ENCODE results near the gene CORO1C.

DNA sequence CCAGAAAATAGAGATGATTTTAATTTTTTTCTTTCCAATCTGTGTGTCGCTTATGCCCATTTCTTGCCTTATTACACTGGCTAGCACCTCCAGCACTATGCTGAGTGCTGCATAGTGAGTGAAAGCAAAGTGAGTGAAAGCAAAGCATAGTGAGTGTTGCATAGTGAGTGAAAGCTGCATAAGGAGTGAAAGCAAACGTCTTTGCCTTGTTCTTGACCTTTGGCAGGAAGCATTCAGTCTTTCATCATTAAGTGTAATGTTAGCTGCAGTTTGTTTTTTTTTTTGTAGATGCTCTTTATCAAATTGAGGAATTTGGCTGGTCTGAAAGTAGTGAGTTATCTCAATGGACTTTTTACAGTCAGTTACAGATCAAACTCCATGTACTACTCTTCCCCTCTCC lies 6.9 kb upstream of the CORO1C start:
- no peak for TF ChIP-seq CTCF (IDR thresholded peaks at IDR 0.05)
- TF ChIP-seq POLR2AphosphoS5 (IDR thresholded peaks at IDR 0.05), result no peak

All from gastroesophageal sphincter (tissue), 3 donors.